LNCaP clone FGC (cell line): ENCODE measurements around the gene ONECUT1.

Source experiments
- DNase-seq: peaks from one replicate; pipeline ENCODE4 v3.0.0-alpha.2; 2011; ENCODE audit warnings: low read depth
- H3K4me3 ChIP-seq: 2 replicates; pipeline ENCODE4 v1.5.1; 2011; ENCODE audit warnings: mild to moderate bottlenecking, low read depth, low read length, control low read depth
- TF ChIP-seq, protein P1 (sequence below): IDR thresholded peaks from 2 replicates; pipeline ENCODE4 v1.5.1; 2012; ENCODE audit warnings: mild to moderate bottlenecking; ENCODE audit not compliant: control insufficient read depth, insufficient read depth; ENCODE audit errors: extremely low read depth

The ONECUT1 gene

DNA sequence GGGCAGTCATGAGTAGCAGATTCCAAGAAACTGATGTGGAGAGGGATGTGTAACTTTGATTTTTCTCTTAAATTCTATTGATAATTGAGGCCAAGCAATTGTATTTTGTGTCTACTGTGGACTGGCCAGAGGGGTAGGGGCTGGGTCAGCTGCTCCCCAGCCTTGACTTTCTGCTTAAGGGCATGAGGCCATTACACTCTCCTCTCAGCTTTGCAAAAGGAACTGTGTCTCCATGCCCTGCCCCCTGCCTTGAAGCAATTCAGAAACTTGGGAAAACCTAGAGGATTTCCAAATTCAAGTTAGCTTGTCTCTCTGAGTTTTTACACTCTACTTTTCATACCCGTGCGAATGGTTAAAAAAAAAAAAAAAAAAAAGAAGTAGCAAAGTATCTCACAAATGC lies 38.6 kb downstream of the ONECUT1 start:
- H3K4me3 ChIP-seq, result no peak overlapping the region
- no peak for DNase-seq
- TF ChIP-seq, protein P1, sequence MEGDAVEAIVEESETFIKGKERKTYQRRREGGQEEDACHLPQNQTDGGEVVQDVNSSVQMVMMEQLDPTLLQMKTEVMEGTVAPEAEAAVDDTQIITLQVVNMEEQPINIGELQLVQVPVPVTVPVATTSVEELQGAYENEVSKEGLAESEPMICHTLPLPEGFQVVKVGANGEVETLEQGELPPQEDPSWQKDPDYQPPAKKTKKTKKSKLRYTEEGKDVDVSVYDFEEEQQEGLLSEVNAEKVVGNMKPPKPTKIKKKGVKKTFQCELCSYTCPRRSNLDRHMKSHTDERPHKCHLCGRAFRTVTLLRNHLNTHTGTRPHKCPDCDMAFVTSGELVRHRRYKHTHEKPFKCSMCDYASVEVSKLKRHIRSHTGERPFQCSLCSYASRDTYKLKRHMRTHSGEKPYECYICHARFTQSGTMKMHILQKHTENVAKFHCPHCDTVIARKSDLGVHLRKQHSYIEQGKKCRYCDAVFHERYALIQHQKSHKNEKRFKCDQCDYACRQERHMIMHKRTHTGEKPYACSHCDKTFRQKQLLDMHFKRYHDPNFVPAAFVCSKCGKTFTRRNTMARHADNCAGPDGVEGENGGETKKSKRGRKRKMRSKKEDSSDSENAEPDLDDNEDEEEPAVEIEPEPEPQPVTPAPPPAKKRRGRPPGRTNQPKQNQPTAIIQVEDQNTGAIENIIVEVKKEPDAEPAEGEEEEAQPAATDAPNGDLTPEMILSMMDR, result no peak

DNA sequence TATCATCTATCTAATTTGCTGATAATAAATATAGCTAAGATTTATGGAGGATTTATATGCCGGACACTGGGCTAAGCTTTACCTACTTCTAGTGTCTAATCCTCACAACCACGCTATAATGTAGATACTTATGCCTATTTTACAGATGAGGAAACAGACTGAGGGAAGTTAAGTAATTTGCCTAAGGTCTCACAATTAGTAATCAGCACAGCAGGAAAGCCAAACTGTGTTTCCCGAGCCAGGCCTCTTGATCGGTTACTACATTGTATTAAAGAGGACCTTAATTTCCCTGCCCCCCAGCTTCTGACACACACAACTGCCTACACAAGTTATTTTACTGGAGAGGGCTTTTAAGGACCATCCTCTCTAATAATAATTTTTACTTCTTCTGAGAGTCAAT lies 40.9 kb downstream of the ONECUT1 start:
- H3K4me3 ChIP-seq, result no peak overlapping the region
- DNase-seq, result no peak
- TF ChIP-seq, protein P1, result no peak

DNA sequence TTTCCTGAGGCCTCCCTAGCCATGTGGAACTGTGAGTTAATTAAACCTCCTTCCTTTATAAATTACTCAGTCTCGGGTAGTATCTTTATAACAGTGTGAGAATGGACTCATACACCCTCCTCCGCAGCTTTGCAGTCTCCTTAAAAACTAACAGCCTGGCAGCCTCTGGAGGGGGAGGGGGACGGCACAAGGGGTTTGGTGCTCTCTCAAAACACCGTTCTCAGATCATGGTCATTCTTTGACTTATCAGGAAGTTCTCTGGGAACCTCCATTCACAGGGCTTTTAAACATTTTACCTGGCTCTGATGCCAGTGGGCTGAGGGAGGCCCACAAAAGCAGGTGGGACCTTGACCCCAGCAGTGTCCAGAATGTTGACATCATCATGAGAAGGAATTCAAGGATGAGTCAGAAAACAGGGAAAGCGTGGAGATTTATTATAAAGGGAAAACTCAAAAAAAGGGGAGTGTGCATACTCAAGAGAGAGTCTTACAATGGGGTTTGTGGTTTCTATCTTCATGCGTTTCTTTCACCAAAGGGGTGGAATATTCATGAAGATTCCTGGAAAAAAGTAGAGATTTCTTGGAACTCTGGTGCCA lies 43.9 kb downstream of the ONECUT1 start:
- no peak for DNase-seq
- H3K4me3 ChIP-seq, result no peak overlapping the region
- TF ChIP-seq, protein P1, result no peak

DNA sequence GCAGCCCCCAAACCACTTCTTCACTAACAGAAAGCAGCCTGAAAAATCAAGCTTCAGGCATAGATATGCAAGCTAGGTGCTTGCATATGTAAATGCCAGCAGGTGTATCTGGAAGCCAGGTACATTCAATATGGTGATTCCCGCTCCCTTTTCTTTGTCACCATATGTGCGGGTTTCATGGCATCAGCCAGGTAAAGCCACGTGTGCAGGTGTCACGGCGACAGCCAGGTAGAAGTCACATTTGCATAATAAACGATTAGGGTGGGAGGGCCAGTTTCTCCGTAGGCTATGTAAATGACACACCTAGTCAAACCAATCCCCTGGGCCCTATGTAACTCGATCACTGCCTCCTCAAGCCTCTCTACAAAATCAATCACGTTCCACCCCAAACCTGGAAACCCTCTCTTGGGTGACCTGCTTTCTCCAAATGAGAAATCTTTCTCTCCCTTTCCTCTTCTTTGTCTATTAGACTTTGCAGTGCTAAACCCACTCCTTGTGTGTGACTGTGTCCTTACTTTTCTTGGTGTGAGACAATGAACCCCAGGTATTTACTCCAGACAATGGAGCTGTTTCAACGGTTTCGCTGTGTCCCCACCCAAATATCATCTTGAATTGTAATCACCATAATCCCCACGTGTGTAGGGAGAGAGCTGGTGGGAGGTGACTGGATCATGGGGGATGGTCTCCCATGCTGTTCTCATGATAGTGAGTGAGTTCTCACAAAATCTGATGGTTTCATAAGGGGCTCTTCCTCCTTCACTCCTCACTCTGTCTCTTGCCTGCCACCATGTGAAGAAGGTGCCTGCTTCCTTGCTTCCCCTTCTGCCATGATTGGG lies 44.6 kb downstream of the ONECUT1 start:
- no peak for DNase-seq
- TF ChIP-seq, protein P1, result no peak
- H3K4me3 ChIP-seq, result no peak overlapping the region

DNA sequence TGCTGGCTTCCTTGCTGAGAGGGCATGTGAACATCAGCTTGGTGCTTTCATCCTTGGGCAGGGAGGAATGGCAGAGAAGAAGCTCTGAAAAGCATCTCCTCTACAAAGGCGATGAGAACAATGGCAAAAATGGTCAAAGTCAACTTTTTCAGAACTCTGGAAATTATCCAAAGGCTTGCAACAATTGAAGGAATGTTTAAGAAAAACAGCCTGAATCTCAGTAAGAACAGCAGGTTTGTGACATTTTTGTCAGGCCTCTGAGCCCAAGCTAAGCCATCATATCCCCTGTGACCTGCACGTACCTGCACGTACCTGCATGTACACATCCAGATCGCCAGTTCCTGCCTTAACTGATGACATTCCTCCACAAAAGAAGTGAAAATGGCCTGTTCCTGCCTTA lies 51.8 kb downstream of the ONECUT1 start:
- DNase-seq, result no peak
- H3K4me3 ChIP-seq, result no peak overlapping the region
- TF ChIP-seq, protein P1, result no peak

DNA sequence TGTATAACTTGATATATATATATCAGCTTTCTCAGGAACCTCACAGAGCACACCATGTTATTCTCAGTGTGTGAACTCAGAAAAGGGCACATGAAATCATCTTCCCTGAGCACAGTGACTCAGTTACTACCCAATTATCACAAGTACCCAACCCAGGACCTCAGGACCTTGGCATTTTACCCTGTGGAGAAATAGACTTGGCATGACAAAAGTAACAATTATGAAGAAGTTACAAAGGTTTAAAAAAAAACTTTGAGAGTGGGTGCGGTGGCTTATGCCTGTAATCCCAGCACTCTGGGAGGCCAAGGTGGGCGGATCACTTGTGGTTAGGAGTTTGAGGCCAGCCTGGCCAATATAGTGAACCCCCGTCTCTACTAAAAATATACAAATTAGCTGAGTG lies 52.4 kb downstream of the ONECUT1 start:
- no peak overlapping the region for H3K4me3 ChIP-seq
- DNase-seq, result no peak
- TF ChIP-seq, protein P1, result no peak
